K562 (cell line): ENCODE results near the gene ANKRD11. TPM values are rescaled to one million over a fixed set of nuclear protein-coding genes. Genes with fewer than 3 reads are reported as not detected.

Source experiments
- ESRRB ChIP-seq: fragments of 250-450 bp; sonication (Bioruptor Pico); IDR thresholded peaks from 2 replicates; pipeline ENCODE4 v1.5.0; 2020; ENCODE audit warnings: mild to moderate bottlenecking, moderate library complexity, borderline replicate concordance
- ETV1 ChIP-seq: fragments of 450-650 bp; conservative IDR thresholded peaks from 2 replicates; pipeline ENCODE4 v1.6.1; 2016; ENCODE audit warnings: missing genetic modification characterization, control low read depth, low read depth, missing compliant biosample characterization
- FOXA3 ChIP-seq, 2 experiments: fragments of 450-650 bp in 1 of 2; sonication (generic) in 1 of 2; formaldehyde crosslinking; IDR thresholded peaks in 1 of 2; conservative IDR thresholded peaks in 1 of 2; 2 replicates each; pipeline versions ENCODE4 v1.4.0 to v1.8.0; 2020 to 2022; ENCODE audit warnings: mild to moderate bottlenecking in 2 of 2, missing genetic modification reagents in 1 of 2
- GATA2 ChIP-seq: sonication (generic); formaldehyde crosslinking; IDR thresholded peaks from 2 replicates; pipeline ENCODE4 v1.4.0; 2020; ENCODE audit warnings: mild to moderate bottlenecking, missing genetic modification reagents
- GATAD2A ChIP-seq: fragments of 450-650 bp; IDR thresholded peaks from 2 replicates; pipeline ENCODE4 v1.6.1; 2017
- HDAC2 ChIP-seq: fragments of 450-650 bp; IDR thresholded peaks from 2 replicates; pipeline ENCODE4 v1.6.1; 2016; ENCODE audit warnings: mild to moderate bottlenecking
- ILF3 ChIP-seq: fragments of 450-650 bp; IDR thresholded peaks from 2 replicates; pipeline ENCODE4 v1.6.1; 2018; ENCODE audit warnings: antibody characterized with exemption, mild to moderate bottlenecking, moderate library complexity, borderline replicate concordance
- MCM3 ChIP-seq: fragments of 450-650 bp; IDR thresholded peaks from 2 replicates; pipeline ENCODE4 v1.6.1; 2016
- MIER1 ChIP-seq: fragments of 450-650 bp; IDR thresholded peaks from 2 replicates; pipeline ENCODE4 v1.6.1; 2016; ENCODE audit warnings: antibody characterized with exemption, mild to moderate bottlenecking, low read depth
- NCOR1 ChIP-seq: fragments of 450-650 bp; IDR thresholded peaks from 2 replicates; pipeline ENCODE4 v1.6.1; 2016; ENCODE audit warnings: mild to moderate bottlenecking, moderate library complexity
- NFIC ChIP-seq: fragments of 450-650 bp; IDR thresholded peaks from 2 replicates; pipeline ENCODE4 v1.6.1; 2017; ENCODE audit warnings: mild to moderate bottlenecking, inconsistent platforms
- SAFB ChIP-seq: fragments of 200-400 bp; formaldehyde crosslinking; IDR thresholded peaks from 2 replicates; pipeline ENCODE4 v1.6.1; 2017; ENCODE audit warnings: low read depth, low read length, borderline replicate concordance
- SRSF7 ChIP-seq: fragments of 200-400 bp; formaldehyde crosslinking; optimal IDR thresholded peaks from 2 replicates; pipeline ENCODE3; 2017; ENCODE audit warnings: mild to moderate bottlenecking, low read depth, low read length
- SRSF9 ChIP-seq: fragments of 200-400 bp; formaldehyde crosslinking; IDR thresholded peaks from 2 replicates; pipeline ENCODE4 v1.6.1; 2017; ENCODE audit warnings: low read depth, low read length, borderline replicate concordance
- TCF3 ChIP-seq: sonication (generic); formaldehyde crosslinking; IDR thresholded peaks from 2 replicates; pipeline ENCODE4 v1.4.0; 2020; ENCODE audit warnings: mild to moderate bottlenecking, missing genetic modification reagents
- TRIM28 ChIP-seq: fragments of 450-650 bp; IDR thresholded peaks from 2 replicates; pipeline ENCODE4 v1.6.1; 2017
- ZKSCAN1 ChIP-seq: fragments of 150-350 bp; IDR thresholded peaks from 2 replicates; pipeline ENCODE4 v1.6.1; 2016; ENCODE audit warnings: low read depth, low read length
- ZNF184 ChIP-seq: sonication (generic); formaldehyde crosslinking; IDR thresholded peaks from 2 replicates; pipeline ENCODE4 v1.5.0; 2020; ENCODE audit warnings: missing genetic modification reagents
- ZNF232 ChIP-seq: sonication (generic); formaldehyde crosslinking; IDR thresholded peaks from 2 replicates; pipeline ENCODE4 v1.8.0; 2022; ENCODE audit warnings: mild to moderate bottlenecking, missing genetic modification reagents
- ZNF511 ChIP-seq: sonication (generic); formaldehyde crosslinking; IDR thresholded peaks from 2 replicates; pipeline ENCODE4 v1.8.0; 2022; ENCODE audit warnings: mild to moderate bottlenecking, missing genetic modification reagents
- polyA plus RNA-seq, 8 experiments: library from polyadenylated mRNA; depleted of rRNA in 4 of 8; stranded (reverse) in 5 of 8; unstranded in 3 of 8; fragments of >200 nt; fragmentation: Nextera tagmentation in 2 of 8; fragmentation: Illumina TruSeq in 1 of 8; extraction: Ambion mirVana in 2 of 8; extraction: Trizol in 1 of 8; gene quantifications; 2 replicates each; pipeline versions ENCODE4 v1.2.1 to v1.2.3, GENCODE V29; 2011 to 2014; ENCODE audit warnings: inconsistent platforms in 1 of 8, missing spikeins in 1 of 8
- total RNA-seq, 7 experiments: library from RNA; depleted of rRNA in 6 of 7; stranded (reverse); fragments of >200 nt in 6 of 7; fragmentation: Illumina TruSeq in 2 of 7; extraction: Trizol in 2 of 7; gene quantifications; 2 replicates each; pipeline versions ENCODE4 v1.2.1 to v1.2.3, GENCODE V29; 2011 to 2021; ENCODE audit warnings: low replicate concordance in 1 of 7
- TF ChIP-seq, protein P1 (sequence below): IDR thresholded peaks from 2 replicates; pipeline ENCODE4 v1.6.1; 2016; ENCODE audit warnings: missing genetic modification characterization, missing compliant biosample characterization
- TF ChIP-seq, protein P2 (sequence below): fragments of 250-450 bp; sonication (Bioruptor Pico); IDR thresholded peaks from 2 replicates; pipeline ENCODE4 v1.6.1; 2021; ENCODE audit warnings: mild to moderate bottlenecking
- TF ChIP-seq, protein P3 (sequence below), 3 experiments: fragments of 200-800 bp in 1 of 3; fragments of 250-450 bp in 1 of 3; fragments of 450-650 bp in 1 of 3; sonication (Bioruptor Pico) in 1 of 3; sonication (Bioruptor generic) in 1 of 3; formaldehyde crosslinking in 1 of 3; IDR thresholded peaks; 2 replicates each; pipeline versions ENCODE4 v1.6.1 to v1.8.0; 2016 to 2022; ENCODE audit warnings: mild to moderate bottlenecking in 2 of 3, missing genetic modification characterization in 2 of 3, missing compliant biosample characterization in 1 of 3, moderate library complexity in 1 of 3

ANKRD11 gene
- total and polyA plus RNA-seq, 9 of the 15 experiments (the other 6 are each of a cell fraction or from before 2014, with no cell fraction given), result 4.7 to 126 (median 31.7) TPM

DNA sequence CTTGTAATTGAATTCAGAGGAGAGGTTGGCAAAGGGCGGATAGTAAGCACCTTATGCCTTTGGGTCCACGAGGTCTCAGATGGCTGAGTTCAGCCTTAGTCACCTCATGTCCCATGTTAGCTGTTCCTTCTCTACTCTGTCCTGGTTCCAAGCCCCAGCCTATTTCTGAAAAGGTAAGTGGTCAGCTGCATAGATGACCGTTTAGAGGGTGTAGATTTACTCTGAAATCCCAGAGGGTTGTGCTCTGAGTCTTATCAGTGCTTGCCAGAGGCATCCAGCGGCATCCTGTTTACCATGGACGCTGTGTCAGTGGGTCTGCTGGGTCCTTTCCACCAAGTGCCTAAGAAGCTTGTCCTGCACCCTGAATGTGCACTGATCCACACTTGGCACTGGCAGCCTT is 271.0 kb downstream of the ANKRD11 start (continued):
- TF ChIP-seq, protein P1, sequence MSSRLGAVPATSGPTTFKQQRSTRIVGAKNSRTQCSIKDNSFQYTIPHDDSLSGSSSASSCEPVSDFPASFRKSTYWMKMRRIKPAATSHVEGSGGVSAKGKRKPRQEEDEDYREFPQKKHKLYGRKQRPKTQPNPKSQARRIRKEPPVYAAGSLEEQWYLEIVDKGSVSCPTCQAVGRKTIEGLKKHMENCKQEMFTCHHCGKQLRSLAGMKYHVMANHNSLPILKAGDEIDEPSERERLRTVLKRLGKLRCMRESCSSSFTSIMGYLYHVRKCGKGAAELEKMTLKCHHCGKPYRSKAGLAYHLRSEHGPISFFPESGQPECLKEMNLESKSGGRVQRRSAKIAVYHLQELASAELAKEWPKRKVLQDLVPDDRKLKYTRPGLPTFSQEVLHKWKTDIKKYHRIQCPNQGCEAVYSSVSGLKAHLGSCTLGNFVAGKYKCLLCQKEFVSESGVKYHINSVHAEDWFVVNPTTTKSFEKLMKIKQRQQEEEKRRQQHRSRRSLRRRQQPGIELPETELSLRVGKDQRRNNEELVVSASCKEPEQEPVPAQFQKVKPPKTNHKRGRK (tag), result no peak
- TF ChIP-seq SRSF7 (no peak), HDAC2 (0 out of 2 replicates have a peak, but pooled peaks have one; percentile 35), ZNF511 (CRISPR knock-in tag) (no peak), FOXA3 (CRISPR knock-in tag; conservative IDR thresholded peaks at IDR 0.05 in 1 of 2, IDR thresholded peaks at IDR 0.05 in 1 of 2) (no peak), ZNF232 (CRISPR knock-in tag) (no peak), GATA2 (peak; percentile 49), ILF3 (no peak), GATAD2A (no peak), ETV1 (tag) (peak; percentile 80), SAFB (no peak), TRIM28 (no peak), ESRRB (CRISPR knock-in tag) (no peak), SRSF9 (no peak), ZNF184 (no peak), NCOR1 (peak; percentile 81), MCM3 (no peak), NFIC (peak; percentile 58), TCF3 (peak; percentile 90), ZKSCAN1 (no peak), MIER1 (no peak)
- TF ChIP-seq, protein P2, sequence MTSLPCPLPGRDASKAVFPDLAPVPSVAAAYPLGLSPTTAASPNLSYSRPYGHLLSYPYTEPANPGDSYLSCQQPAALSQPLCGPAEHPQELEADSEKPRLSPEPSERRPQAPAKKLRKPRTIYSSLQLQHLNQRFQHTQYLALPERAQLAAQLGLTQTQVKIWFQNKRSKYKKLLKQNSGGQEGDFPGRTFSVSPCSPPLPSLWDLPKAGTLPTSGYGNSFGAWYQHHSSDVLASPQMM (CRISPR knock-in tag), result no peak
- TF ChIP-seq, protein P3, sequence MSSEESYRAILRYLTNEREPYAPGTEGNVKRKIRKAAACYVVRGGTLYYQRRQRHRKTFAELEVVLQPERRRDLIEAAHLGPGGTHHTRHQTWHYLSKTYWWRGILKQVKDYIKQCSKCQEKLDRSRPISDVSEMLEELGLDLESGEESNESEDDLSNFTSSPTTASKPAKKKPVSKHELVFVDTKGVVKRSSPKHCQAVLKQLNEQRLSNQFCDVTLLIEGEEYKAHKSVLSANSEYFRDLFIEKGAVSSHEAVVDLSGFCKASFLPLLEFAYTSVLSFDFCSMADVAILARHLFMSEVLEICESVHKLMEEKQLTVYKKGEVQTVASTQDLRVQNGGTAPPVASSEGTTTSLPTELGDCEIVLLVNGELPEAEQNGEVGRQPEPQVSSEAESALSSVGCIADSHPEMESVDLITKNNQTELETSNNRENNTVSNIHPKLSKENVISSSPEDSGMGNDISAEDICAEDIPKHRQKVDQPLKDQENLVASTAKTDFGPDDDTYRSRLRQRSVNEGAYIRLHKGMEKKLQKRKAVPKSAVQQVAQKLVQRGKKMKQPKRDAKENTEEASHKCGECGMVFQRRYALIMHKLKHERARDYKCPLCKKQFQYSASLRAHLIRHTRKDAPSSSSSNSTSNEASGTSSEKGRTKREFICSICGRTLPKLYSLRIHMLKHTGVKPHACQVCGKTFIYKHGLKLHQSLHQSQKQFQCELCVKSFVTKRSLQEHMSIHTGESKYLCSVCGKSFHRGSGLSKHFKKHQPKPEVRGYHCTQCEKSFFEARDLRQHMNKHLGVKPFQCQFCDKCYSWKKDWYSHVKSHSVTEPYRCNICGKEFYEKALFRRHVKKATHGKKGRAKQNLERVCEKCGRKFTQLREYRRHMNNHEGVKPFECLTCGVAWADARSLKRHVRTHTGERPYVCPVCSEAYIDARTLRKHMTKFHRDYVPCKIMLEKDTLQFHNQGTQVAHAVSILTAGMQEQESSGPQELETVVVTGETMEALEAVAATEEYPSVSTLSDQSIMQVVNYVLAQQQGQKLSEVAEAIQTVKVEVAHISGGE (CRISPR knock-in tag; IDR thresholded peaks at IDR 0.05), result 0 out of 6 replicates have a peak, but pooled peaks of 1 of the 3 experiments have one; percentile 41
